Neural cell (in vitro differentiated cells): ENCODE results near the gene LRRC55.

Experiments used
- CTCF ChIP-seq: fragments of 450-650 bp; IDR thresholded peaks from 2 replicates; pipeline ENCODE4 v1.5.1; 2014; ENCODE audit warnings: antibody characterized with exemption, mild to moderate bottlenecking, moderate library complexity; ENCODE audit not compliant: poor library complexity, severe bottlenecking
- EP300 ChIP-seq: fragments of 450-650 bp; conservative IDR thresholded peaks from 2 replicates; pipeline ENCODE4 v1.6.1; 2014; ENCODE audit warnings: antibody characterized with exemption, mild to moderate bottlenecking, moderate library complexity; ENCODE audit not compliant: poor library complexity, severe bottlenecking
- EZH2 ChIP-seq: fragments of 200-600, 300-800 bp; shearing (Covaris generic), sonication (generic); IDR thresholded peaks from 2 replicates; pipeline ENCODE4 v1.6.1; 2014; ENCODE audit warnings: antibody characterized with exemption, low read length, borderline replicate concordance, mild to moderate bottlenecking; ENCODE audit not compliant: insufficient read depth, poor library complexity, severe bottlenecking
- POLR2AphosphoS5 ChIP-seq: IDR thresholded peaks from 2 replicates; pipeline ENCODE4 v1.6.1; 2012
- RAD21 ChIP-seq: fragments of 450-650 bp; conservative IDR thresholded peaks from 2 replicates; pipeline ENCODE4 v1.6.1; 2014; ENCODE audit warnings: antibody characterized with exemption, mild to moderate bottlenecking, moderate library complexity
- SMC3 ChIP-seq: fragments of 450-650 bp; conservative IDR thresholded peaks from 2 replicates; pipeline ENCODE4 v1.6.1; 2014; ENCODE audit warnings: antibody characterized with exemption, mild to moderate bottlenecking, moderate library complexity; ENCODE audit not compliant: poor library complexity

- no peak for TF ChIP-seq EP300
- no peak for TF ChIP-seq CTCF
- no peak for TF ChIP-seq EZH2
- TF ChIP-seq POLR2AphosphoS5: no peak
- TF ChIP-seq SMC3: no peak
- TF ChIP-seq RAD21: no peak
Observed at GRCh38 chr11:57143459-57143858, 38.3 kb upstream of the LRRC55 start.
